H1 (cell line): ENCODE data around the gene SLC22A25. TPM values are rescaled to one million over a fixed set of nuclear protein-coding genes. Genes with fewer than 3 reads are reported as not detected.

Experiments
- CTCF ChIA-PET: fragments of 300-600 bp; sonication (Branson Sonifier 250); formaldehyde crosslinking; loops from one replicate; lab custom pipeline; 2021; ENCODE audit not compliant: partially characterized antibody; lab: Charles Lee
- POLR2A ChIA-PET: fragments of 300-600 bp; sonication (Branson Sonifier 250); formaldehyde crosslinking; loops from one replicate; lab custom pipeline; 2021; ENCODE audit warnings: inconsistent platforms; ENCODE audit not compliant: partially characterized antibody; lab: Charles Lee
- DNase-seq, 2 experiments: peaks; one replicate each; pipeline versions ENCODE4 v3.0.0 to v3.0.0-alpha.2; 2010 to 2022; ENCODE audit warnings: low spot score in 2 of 2, low read depth in 1 of 2, mixed read lengths in 1 of 2
- FAIRE-seq: peaks from 2 replicates; lab custom pipeline; 2011; peaks lifted over from hg19 to GRCh38; lab: Jason Lieb, UNC
- H2AFZ ChIP-seq: 2 replicates; pipeline ENCODE4 v1.8.1; 2012; ENCODE audit warnings: low read length, inconsistent platforms
- H2AK5ac ChIP-seq: 2 replicates; pipeline ENCODE4 v1.6.1; 2013; ENCODE audit warnings: low read depth, low read length
- H2BK120ac ChIP-seq: replicated peaks from 2 replicates; pipeline ENCODE3; 2013; ENCODE audit warnings: low read depth, low read length, inconsistent platforms
- H2BK12ac ChIP-seq: 2 replicates; pipeline ENCODE4 v1.6.1; 2013; ENCODE audit warnings: low read depth, low read length
- H2BK15ac ChIP-seq: 2 replicates; pipeline ENCODE4 v1.6.1; 2013; ENCODE audit warnings: low read length
- H2BK20ac ChIP-seq: 2 replicates; pipeline ENCODE4 v1.6.1; 2013; ENCODE audit warnings: low read length
- H2BK5ac ChIP-seq: 2 replicates; pipeline ENCODE4 v1.6.1; 2013; ENCODE audit warnings: low read depth, low read length
- H3K14ac ChIP-seq: 2 replicates; pipeline ENCODE4 v1.6.1; 2013; ENCODE audit warnings: inconsistent platforms; ENCODE audit not compliant: insufficient read length
- H3K18ac ChIP-seq: 2 replicates; pipeline ENCODE4 v1.6.1; 2013; ENCODE audit warnings: low read length; ENCODE audit errors: extremely low read depth
- H3K23ac ChIP-seq: 2 replicates; pipeline ENCODE4 v1.6.1; 2013; ENCODE audit warnings: inconsistent platforms; ENCODE audit not compliant: insufficient read length
- H3K23me2 ChIP-seq: 2 replicates; pipeline ENCODE4 v1.6.1; 2013; ENCODE audit warnings: low read depth, low read length
- H3K27ac ChIP-seq: 2 replicates; pipeline ENCODE4 v1.6.1; 2011; ENCODE audit warnings: low read depth, low read length, inconsistent platforms
- H3K27me3 ChIP-seq, 4 experiments: replicated peaks in 1 of 4; 1 replicate in 1 of 4; 2 replicates in 3 of 4; pipeline versions ENCODE4 v1.6.1 to v1.8.1; 2011 to 2013; ENCODE audit warnings: low read length in 3 of 4, mild to moderate bottlenecking in 3 of 4, inconsistent platforms in 2 of 4, mixed read lengths in 2 of 4, moderate library complexity in 1 of 4; ENCODE audit not compliant: control insufficient read depth in 3 of 4, insufficient read depth in 3 of 4; ENCODE audit errors: extremely low read depth in 1 of 4
- H3K36me3 ChIP-seq, 4 experiments: 2 replicates each; pipeline versions ENCODE4 v1.6.1 to v1.8.1; 2011 to 2013; ENCODE audit warnings: mild to moderate bottlenecking in 4 of 4, low read length in 3 of 4, moderate library complexity in 2 of 4, control low read depth in 1 of 4, inconsistent platforms in 1 of 4; ENCODE audit not compliant: insufficient read depth in 4 of 4, control insufficient read depth in 2 of 4
- H3K4ac ChIP-seq: replicated peaks from 2 replicates; pipeline ENCODE3; 2013; ENCODE audit warnings: low read length, low read depth, mixed read lengths, inconsistent platforms; ENCODE audit not compliant: insufficient read length
- H3K4me1 ChIP-seq, 4 experiments: replicated peaks in 1 of 4; 1 replicate in 1 of 4; 2 replicates in 3 of 4; pipeline versions ENCODE4 v1.6.1 to v1.8.1; 2011 to 2013; ENCODE audit warnings: low read length in 3 of 4, inconsistent platforms in 2 of 4, mixed read lengths in 1 of 4; ENCODE audit not compliant: insufficient read depth in 4 of 4, control insufficient read depth in 3 of 4
- H3K4me2 ChIP-seq, 2 experiments: 2 replicates each; pipeline versions ENCODE4 v1.6.1 to v1.8.1; 2011 to 2013; ENCODE audit warnings: low read depth in 2 of 2, low read length in 2 of 2, control low read depth in 1 of 2, inconsistent platforms in 1 of 2, mild to moderate bottlenecking in 1 of 2; ENCODE audit not compliant: insufficient read depth in 1 of 2
- H3K4me3 ChIP-seq, 4 experiments: fragments of 200-600, 300-600 bp in 1 of 4; sonication (generic), shearing (Covaris generic), sonication (Bioruptor Twin) in 1 of 4; 2 replicates each; pipeline versions ENCODE4 v1.5.1 to v1.8.1; 2011 to 2016; ENCODE audit warnings: low read length in 4 of 4, low read depth in 3 of 4, control low read depth in 2 of 4, inconsistent platforms in 2 of 4, mild to moderate bottlenecking in 2 of 4, mixed read lengths in 1 of 4, moderate library complexity in 1 of 4; ENCODE audit not compliant: insufficient read depth in 2 of 4; ENCODE audit errors: extremely low read depth in 1 of 4
- H3K56ac ChIP-seq: replicated peaks from 2 replicates; pipeline ENCODE3; 2013; ENCODE audit warnings: low read depth, mild to moderate bottlenecking, mixed read lengths, low read length, inconsistent platforms; ENCODE audit not compliant: insufficient read length
- H3K79me1 ChIP-seq: 2 replicates; pipeline ENCODE4 v1.6.1; 2013; ENCODE audit warnings: low read depth, low read length, control low read depth
- H3K79me2 ChIP-seq, 2 experiments: 2 replicates each; pipeline versions ENCODE4 v1.6.1 to v1.8.1; 2012 to 2013; ENCODE audit warnings: low read length in 2 of 2, mild to moderate bottlenecking in 2 of 2, inconsistent platforms in 1 of 2; ENCODE audit not compliant: insufficient read depth in 2 of 2, control insufficient read depth in 1 of 2
- H3K9ac ChIP-seq, 4 experiments: replicated peaks in 1 of 4; 1 replicate in 1 of 4; 2 replicates in 3 of 4; pipeline versions ENCODE4 v1.6.1 to v1.8.1; 2011 to 2013; ENCODE audit warnings: low read depth in 3 of 4, low read length in 3 of 4, control low read depth in 2 of 4, mild to moderate bottlenecking in 2 of 4, moderate library complexity in 2 of 4, inconsistent platforms in 1 of 4; ENCODE audit errors: extremely low read depth in 1 of 4
- H3K9me3 ChIP-seq, 2 experiments: 2 replicates each; pipeline versions ENCODE4 v1.6.1 to v1.8.1; 2012 to 2013; ENCODE audit warnings: mild to moderate bottlenecking in 2 of 2, moderate library complexity in 2 of 2, control low read depth in 1 of 2, inconsistent platforms in 1 of 2, low read depth in 1 of 2, low read length in 1 of 2, mixed read lengths in 1 of 2; ENCODE audit not compliant: insufficient read depth in 2 of 2
- H4K20me1 ChIP-seq, 2 experiments: replicated peaks in 1 of 2; 2 replicates each; pipeline versions ENCODE3 to v1.8.1; 2011 to 2013; ENCODE audit warnings: inconsistent platforms in 2 of 2, low read length in 2 of 2, mild to moderate bottlenecking in 1 of 2; ENCODE audit not compliant: insufficient read depth in 2 of 2, control insufficient read depth in 1 of 2
- H4K5ac ChIP-seq: 2 replicates; pipeline ENCODE4 v1.6.1; 2013; ENCODE audit warnings: low read length, low read depth, mixed read lengths, inconsistent platforms; ENCODE audit not compliant: insufficient read length
- H4K8ac ChIP-seq: 2 replicates; pipeline ENCODE4 v1.8.0; 2013; ENCODE audit warnings: mild to moderate bottlenecking, moderate library complexity, low read length, inconsistent platforms; ENCODE audit not compliant: insufficient read depth; ENCODE audit errors: extremely low read depth
- H4K91ac ChIP-seq: replicated peaks from 2 replicates; pipeline ENCODE3; 2013; ENCODE audit warnings: low read length, mixed read lengths, inconsistent platforms; ENCODE audit not compliant: insufficient read length
- EGR1 ChIP-seq: IDR thresholded peaks from 2 replicates; pipeline ENCODE4 v1.6.1; 2011; ENCODE audit warnings: low read depth, low read length, borderline replicate concordance
- MAFK ChIP-seq: IDR thresholded peaks from 2 replicates; pipeline ENCODE4 v1.6.1; 2012; ENCODE audit warnings: low read depth, mild to moderate bottlenecking, improper control_type of control experiment, low read length
- PHF8 ChIP-seq: fragments of 200-600 bp; sonication (generic); conservative IDR thresholded peaks from 2 replicates; pipeline ENCODE4 v1.7.1; 2012; ENCODE audit warnings: low read depth, mild to moderate bottlenecking, inconsistent platforms, low read length, moderate library complexity
- POLR2A ChIP-seq, 2 experiments: IDR thresholded peaks; 1 replicate in 1 of 2; 2 replicates in 1 of 2; pipeline ENCODE4 v1.6.1; 2011; ENCODE audit warnings: low read depth in 2 of 2, low read length in 2 of 2, mild to moderate bottlenecking in 2 of 2; ENCODE audit errors: control extremely low read depth in 1 of 2
- POLR2AphosphoS5 ChIP-seq: IDR thresholded peaks from 2 replicates; pipeline ENCODE4 v1.6.1; 2011; ENCODE audit warnings: low read depth, low read length
- SIN3A ChIP-seq, 2 experiments: IDR thresholded peaks in 1 of 2; conservative IDR thresholded peaks in 1 of 2; 2 replicates each; pipeline ENCODE4 v1.6.1; 2011 to 2012; ENCODE audit warnings: low read length in 2 of 2, improper control_type of control experiment in 1 of 2, low read depth in 1 of 2, mild to moderate bottlenecking in 1 of 2
- SP4 ChIP-seq: IDR thresholded peaks from 2 replicates; pipeline ENCODE4 v1.6.1; 2012; ENCODE audit warnings: low read length, inconsistent platforms
- SRF ChIP-seq: IDR thresholded peaks from 2 replicates; pipeline ENCODE4 v1.6.1; 2011; ENCODE audit warnings: mild to moderate bottlenecking, low read depth, low read length, moderate library complexity
- SUZ12 ChIP-seq: fragments of 200-600 bp; sonication (generic); IDR thresholded peaks from 2 replicates; pipeline ENCODE4 v1.6.1; 2012; ENCODE audit warnings: mild to moderate bottlenecking, inconsistent platforms, low read length, moderate library complexity, mixed read lengths
- WGBS, 2 experiments: shearing (Covaris generic) in 1 of 2; methylation state at CpG; one replicate each; pipeline versions ENCODE4 v1.1.6 to v1.1.7; 2013 to 2015; ENCODE audit warnings: low lambda C conversion rate in 2 of 2, mixed read lengths in 2 of 2, inconsistent platforms in 1 of 2, low coverage in 1 of 2, missing lambda C conversion rate in 1 of 2; ENCODE audit not compliant: insufficient replicate concordance in 2 of 2, insufficient coverage in 1 of 2, insufficient read length in 1 of 2; ENCODE audit errors: extremely low coverage in 1 of 2, missing lambda C conversion rate in 1 of 2; 5-methylcytosine and 5-hydroxymethylcytosine counted together
- polyA plus RNA-seq, 7 experiments: library from polyadenylated mRNA; depleted of rRNA in 3 of 7; stranded (reverse) in 5 of 7; unstranded in 2 of 7; fragments of >200 nt in 5 of 7; fragments of 200-250 nt in 2 of 7; gene quantifications; 1 replicate in 5 of 7; 2 replicates in 1 of 7; 4 replicates in 1 of 7; pipeline versions ENCODE4 v1.2.1 to v1.2.3, GENCODE V29; 2011 to 2013; ENCODE audit warnings: missing spikeins in 2 of 7, mixed read lengths in 2 of 7
- total RNA-seq: library from RNA; stranded (reverse); fragmentation: NEBNext Ultra II Directional; extraction: Animal tissue kit (Norgen Biotek cat#: 25700); gene quantifications from 2 replicates; pipeline ENCODE4 v1.2.1, GENCODE V29; 2021

SLC22A25 gene
- total and polyA plus RNA-seq, 2 of the 8 experiments (the other 6 are each of a cell fraction or from before 2014, with no cell fraction given): not detected

DNA sequence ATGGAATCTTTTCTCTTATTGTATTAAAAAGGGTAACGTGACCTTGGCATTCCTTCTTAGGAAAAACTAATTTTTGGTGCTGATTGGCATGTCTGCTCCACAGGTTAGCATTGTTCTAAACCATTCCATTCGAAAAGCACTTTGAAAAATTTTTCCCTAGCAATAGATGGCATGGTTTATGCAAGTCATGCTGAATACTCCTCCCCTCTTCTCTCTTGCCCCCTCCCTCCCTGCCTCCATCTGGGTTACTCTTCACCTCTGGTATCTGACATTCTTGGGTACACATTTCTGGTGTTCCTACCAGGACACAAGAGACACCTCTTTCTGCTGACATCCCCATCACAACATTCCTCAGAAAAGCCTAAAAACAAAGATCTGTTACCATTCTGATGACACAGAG lies 1.5 kb upstream of the SLC22A25 start:
- Histone ChIP-seq H2BK15ac (no peak overlapping the region), H3K23me2 (no peaks in the 10 kb centered on the region), H2BK120ac (no peak overlapping the region), H3K4ac (no peak overlapping the region), H2BK12ac (no peak overlapping the region), H3K4me1 (no peaks in the 10 kb centered on the region; a peak in 1 of 7 replicates), H3K56ac (no peak overlapping the region), H4K8ac (no peak overlapping the region), H3K79me2 (no peaks in the 10 kb centered on the region), H4K20me1 (no peaks in the 10 kb centered on the region), H3K4me3 (no peak overlapping the region), H4K5ac (no peak overlapping the region), H3K4me2 (no peak overlapping the region), H3K36me3 (no peaks in the 10 kb centered on the region), H3K27ac (no peak overlapping the region), H4K91ac (no peak overlapping the region), H3K18ac (no peak overlapping the region), H3K79me1 (no peaks in the 10 kb centered on the region), H3K14ac (no peak overlapping the region), H2BK5ac (no peak overlapping the region), H3K27me3 (no peaks in the 10 kb centered on the region), H3K9ac (no peak overlapping the region), H2AFZ (no peak overlapping the region), H3K9me3 (no peaks in the 10 kb centered on the region), H3K23ac (no peak overlapping the region), H2AK5ac (no peak overlapping the region), H2BK20ac (no peak overlapping the region)
- POLR2A ChIA-PET: no interaction called here
- CTCF ChIA-PET: no interaction called here
- no peak for TF ChIP-seq POLR2A (IDR thresholded peaks at IDR 0.05; ENCODE audit: control extremely low read depth in 1 of 2, low read depth in 2 of 2, low read length in 2 of 2)
- no peak for TF ChIP-seq PHF8
- TF ChIP-seq EGR1: no peak
- TF ChIP-seq MAFK: no peak
- no peak for TF ChIP-seq SP4
- no peak for TF ChIP-seq SRF
- no peak for TF ChIP-seq SUZ12
- no peak for TF ChIP-seq POLR2AphosphoS5
- TF ChIP-seq SIN3A (conservative IDR thresholded peaks at IDR 0.05 in 1 of 2, IDR thresholded peaks at IDR 0.05 in 1 of 2; ENCODE audit: low read depth in 1 of 2, low read length in 2 of 2): no peak
- WGBS, 2 experiments: 85% methylated on average over 2 of the region's 2 CpGs; no CpG with 5 or more reads in 1 of the 2 experiments
- FAIRE-seq (no peak), DNase-seq (no peak)
